ENCODE results near the gene CCDC154. TPM values are rescaled to one million over a fixed set of nuclear protein-coding genes. Genes with fewer than 3 reads are reported as not detected.

Gene CCDC154
- 3.2 TPM for polyA plus RNA-seq (2012; ENCODE audit: insufficient read length, low read depth)

GRCh38 chr16:1443980-1444729, at the start of gene CCDC154:
CCDC154 (minus strand) TSS chr16:1444556; CDS start chr16:1444322, 234 bp downstream.
- TF ChIP-seq REST (IDR thresholded peaks at IDR 0.05; ENCODE audit: insufficient read depth in 1 of 2, low read depth in 2 of 2, low read length in 2 of 2) (no peak), POLR2AphosphoS5 (IDR thresholded peaks at IDR 0.05; ENCODE audit: low read depth, low read length) (no peak), FOXP2 (optimal IDR thresholded peaks at IDR 0.05; ENCODE audit: borderline replicate concordance, extremely low read depth, extremely low read length, insufficient read depth) (no peak), SIN3A (IDR thresholded peaks at IDR 0.05; ENCODE audit: borderline replicate concordance, insufficient read depth, low read length) (no peak)

- TF ChIP-seq TAF1 (IDR thresholded peaks at IDR 0.05; ENCODE audit: borderline replicate concordance, insufficient read depth, low read length) (no peak), REST (IDR thresholded peaks at IDR 0.05; ENCODE audit: insufficient read depth in 1 of 2, low read depth in 2 of 2, low read length in 2 of 2) (no peak), POLR2AphosphoS5 (IDR thresholded peaks at IDR 0.05; ENCODE audit: low read depth, low read length) (no peak), SIN3A (IDR thresholded peaks at IDR 0.05; ENCODE audit: borderline replicate concordance, insufficient read depth, low read length) (no peak), FOXP2 (optimal IDR thresholded peaks at IDR 0.05; ENCODE audit: borderline replicate concordance, extremely low read depth, extremely low read length, insufficient read depth) (no peak)
Measured at GRCh38 chr16:1493746-1494094, 49.4 kb upstream of the CCDC154 start.

GRCh38 chr16:1492923-1493745, 48.8 kb upstream of the CCDC154 start, which contains the start of gene TELO2:
TELO2 (plus strand) TSS chr16:1493360; CDS start chr16:1494282, 922 bp downstream.
- TF ChIP-seq FOXP2 (optimal IDR thresholded peaks at IDR 0.05; ENCODE audit: borderline replicate concordance, extremely low read depth, extremely low read length, insufficient read depth) = peak; percentile 26
- peak; percentile 53 for TF ChIP-seq POLR2AphosphoS5 (IDR thresholded peaks at IDR 0.05; ENCODE audit: low read depth, low read length)
- peak; percentile 34; the same call in 1 of the 2 replicates for TF ChIP-seq SIN3A (IDR thresholded peaks at IDR 0.05; ENCODE audit: borderline replicate concordance, insufficient read depth, low read length)
- TF ChIP-seq TAF1 (IDR thresholded peaks at IDR 0.05; ENCODE audit: borderline replicate concordance, insufficient read depth, low read length) = peak; percentile 51
- TF ChIP-seq REST (IDR thresholded peaks at IDR 0.05; ENCODE audit: insufficient read depth in 1 of 2, low read depth in 2 of 2, low read length in 2 of 2) = no peak

GRCh38 chr16:1492082-1492922, 47.9 kb upstream of the CCDC154 start:
- TF ChIP-seq SIN3A (IDR thresholded peaks at IDR 0.05; ENCODE audit: borderline replicate concordance, insufficient read depth, low read length) = no peak

GRCh38 chr16:1491327-1491726, 47.0 kb upstream of the CCDC154 start:
- TF ChIP-seq REST (IDR thresholded peaks at IDR 0.05; ENCODE audit: insufficient read depth in 1 of 2, low read depth in 2 of 2, low read length in 2 of 2) (no peak), POLR2AphosphoS5 (IDR thresholded peaks at IDR 0.05; ENCODE audit: low read depth, low read length) (no peak), TAF1 (IDR thresholded peaks at IDR 0.05; ENCODE audit: borderline replicate concordance, insufficient read depth, low read length) (no peak), SIN3A (IDR thresholded peaks at IDR 0.05; ENCODE audit: borderline replicate concordance, insufficient read depth, low read length) (no peak), FOXP2 (optimal IDR thresholded peaks at IDR 0.05; ENCODE audit: borderline replicate concordance, extremely low read depth, extremely low read length, insufficient read depth) (no peak)

Data from PFSK-1 (cell line).